SU-DHL-6 (cell line): ENCODE data around the gene DCC.

ENCODE experiments used
- EZH2phosphoT487 ChIP-seq: fragments of 200-600 bp; sonication (generic), shearing (Covaris generic); conservative IDR thresholded peaks from 2 replicates; pipeline ENCODE4 v1.6.1; 2018; ENCODE audit warnings: mild to moderate bottlenecking, antibody characterized with exemption, low read length, moderate library complexity, mixed read lengths
- TF ChIP-seq, protein P1 (sequence below): fragments of 200-600 bp; sonication (generic); IDR thresholded peaks from one replicate; pipeline ENCODE4 v1.5.1; 2017; ENCODE audit warnings: antibody characterized with exemption, mild to moderate bottlenecking, low read length, moderate library complexity; ENCODE audit not compliant: insufficient read depth, poor library complexity, severe bottlenecking

- TF ChIP-seq, protein P1, sequence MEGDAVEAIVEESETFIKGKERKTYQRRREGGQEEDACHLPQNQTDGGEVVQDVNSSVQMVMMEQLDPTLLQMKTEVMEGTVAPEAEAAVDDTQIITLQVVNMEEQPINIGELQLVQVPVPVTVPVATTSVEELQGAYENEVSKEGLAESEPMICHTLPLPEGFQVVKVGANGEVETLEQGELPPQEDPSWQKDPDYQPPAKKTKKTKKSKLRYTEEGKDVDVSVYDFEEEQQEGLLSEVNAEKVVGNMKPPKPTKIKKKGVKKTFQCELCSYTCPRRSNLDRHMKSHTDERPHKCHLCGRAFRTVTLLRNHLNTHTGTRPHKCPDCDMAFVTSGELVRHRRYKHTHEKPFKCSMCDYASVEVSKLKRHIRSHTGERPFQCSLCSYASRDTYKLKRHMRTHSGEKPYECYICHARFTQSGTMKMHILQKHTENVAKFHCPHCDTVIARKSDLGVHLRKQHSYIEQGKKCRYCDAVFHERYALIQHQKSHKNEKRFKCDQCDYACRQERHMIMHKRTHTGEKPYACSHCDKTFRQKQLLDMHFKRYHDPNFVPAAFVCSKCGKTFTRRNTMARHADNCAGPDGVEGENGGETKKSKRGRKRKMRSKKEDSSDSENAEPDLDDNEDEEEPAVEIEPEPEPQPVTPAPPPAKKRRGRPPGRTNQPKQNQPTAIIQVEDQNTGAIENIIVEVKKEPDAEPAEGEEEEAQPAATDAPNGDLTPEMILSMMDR, result no peak
- TF ChIP-seq EZH2phosphoT487, result no peak
These were observed 1119.1 kb downstream of the DCC start for GRCh38 chr18:53458944-53459580.
